ENCODE results near the gene DEFB132.

- TF ChIP-seq EZH2 (IDR thresholded peaks at IDR 0.05; ENCODE audit: insufficient read depth, poor library complexity, severe bottlenecking), result no peak
- no peak for TF ChIP-seq EZH2phosphoT487 (IDR thresholded peaks at IDR 0.05; ENCODE audit: insufficient read depth, low read depth)
Measured at GRCh38 chr20:310645-311044, 53.1 kb downstream of the DEFB132 start.
